NCI-H2227 treated with DMSO at 0.1 percent for 48 hours (cell line): Measurements from ENCODE around the gene SMCHD1.

Experiments
- DNase-seq: peaks from one replicate; lab custom pipeline; 2025; lab: John Stamatoyannopoulos, UW

SMCHD1 gene

DNA sequence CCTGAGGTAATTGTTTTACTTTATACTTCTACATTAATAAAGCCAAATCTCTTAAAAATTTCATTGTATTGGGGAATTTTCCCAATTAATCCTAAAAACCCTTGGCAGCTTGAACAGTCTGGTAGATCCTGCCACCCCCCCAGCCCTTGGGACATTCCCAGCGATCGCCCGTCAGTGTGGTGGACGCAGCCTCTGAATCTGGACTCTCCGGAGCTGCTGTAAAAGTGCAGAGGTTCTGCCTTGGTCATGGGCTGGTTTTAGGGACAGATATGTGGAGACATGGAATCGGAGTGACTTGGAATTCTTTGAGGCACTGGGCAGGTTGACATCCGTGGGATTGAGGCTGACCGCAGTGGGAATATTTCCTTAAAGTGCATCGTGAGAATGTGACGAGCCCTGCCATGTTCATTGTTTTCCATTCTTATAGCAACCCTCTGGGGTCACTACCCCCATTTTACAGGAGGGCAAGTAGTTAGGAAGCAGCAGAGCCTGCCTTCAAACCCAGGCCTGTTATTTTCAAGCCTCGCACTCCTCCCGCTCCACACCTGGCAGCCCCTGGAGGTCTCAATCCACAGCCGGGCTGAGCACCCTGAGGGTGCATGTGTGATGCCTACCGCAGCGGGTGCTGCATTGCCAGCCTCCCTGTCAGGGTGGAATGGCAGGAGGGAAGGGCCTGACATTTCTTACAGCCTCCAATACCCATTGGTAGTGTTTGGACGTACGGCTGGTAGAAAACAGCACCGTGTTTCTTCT lies 197.8 kb downstream of the SMCHD1 start:
- DNase-seq = no peak

GRCh38 chr18:2853926-2854664 lies 198.6 kb downstream of the SMCHD1 start:
- no peak for DNase-seq
